GM13977 (cell line): ENCODE results near the gene KCNN4.

Experiments
- DNase-seq: peaks from one replicate; pipeline ENCODE4 v3.0.0; 2012; ENCODE audit warnings: low spot score
- in situ Hi-C: fragments of 300-500 bp; cut with MboI; formaldehyde crosslinking; loops from one replicate; pipeline ENCODE4 v1.12.0; 2022; ENCODE audit warnings: low sequenced_read_pairs, low pct_unique_long_range_greater_than_20kb, mixed read lengths, inconsistent platforms; ENCODE audit not compliant: unreplicated experiment
- TF ChIP-seq, protein P1 (sequence below): IDR thresholded peaks from 2 replicates; pipeline ENCODE4 v1.5.1; 2012; ENCODE audit warnings: mild to moderate bottlenecking, control low read depth; ENCODE audit not compliant: insufficient read depth; ENCODE audit errors: extremely low read depth, missing control alignments

KCNN4 gene

DNA sequence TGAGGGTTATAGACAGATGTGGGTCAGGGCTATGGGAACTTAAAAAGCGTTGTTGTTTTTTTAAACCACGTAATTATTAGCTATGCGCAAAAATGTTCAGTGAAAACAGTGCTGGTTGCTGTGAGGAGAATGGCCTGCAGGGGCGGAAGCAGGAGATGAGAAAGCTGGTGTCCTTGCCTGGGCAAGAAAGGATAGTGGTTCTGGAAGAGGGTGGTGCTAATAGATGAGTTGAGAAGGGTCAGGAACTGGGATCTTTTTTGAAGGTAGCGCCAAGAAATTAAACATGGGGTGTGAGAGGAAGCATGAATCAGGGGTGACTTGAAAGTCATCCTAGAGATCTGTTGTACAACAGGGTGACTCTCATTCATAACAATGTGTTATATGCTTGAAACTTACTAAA is 21.3 kb downstream of the KCNN4 start:
- in situ Hi-C loops = no loop called here
- TF ChIP-seq, protein P1, sequence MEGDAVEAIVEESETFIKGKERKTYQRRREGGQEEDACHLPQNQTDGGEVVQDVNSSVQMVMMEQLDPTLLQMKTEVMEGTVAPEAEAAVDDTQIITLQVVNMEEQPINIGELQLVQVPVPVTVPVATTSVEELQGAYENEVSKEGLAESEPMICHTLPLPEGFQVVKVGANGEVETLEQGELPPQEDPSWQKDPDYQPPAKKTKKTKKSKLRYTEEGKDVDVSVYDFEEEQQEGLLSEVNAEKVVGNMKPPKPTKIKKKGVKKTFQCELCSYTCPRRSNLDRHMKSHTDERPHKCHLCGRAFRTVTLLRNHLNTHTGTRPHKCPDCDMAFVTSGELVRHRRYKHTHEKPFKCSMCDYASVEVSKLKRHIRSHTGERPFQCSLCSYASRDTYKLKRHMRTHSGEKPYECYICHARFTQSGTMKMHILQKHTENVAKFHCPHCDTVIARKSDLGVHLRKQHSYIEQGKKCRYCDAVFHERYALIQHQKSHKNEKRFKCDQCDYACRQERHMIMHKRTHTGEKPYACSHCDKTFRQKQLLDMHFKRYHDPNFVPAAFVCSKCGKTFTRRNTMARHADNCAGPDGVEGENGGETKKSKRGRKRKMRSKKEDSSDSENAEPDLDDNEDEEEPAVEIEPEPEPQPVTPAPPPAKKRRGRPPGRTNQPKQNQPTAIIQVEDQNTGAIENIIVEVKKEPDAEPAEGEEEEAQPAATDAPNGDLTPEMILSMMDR = no peak

DNA sequence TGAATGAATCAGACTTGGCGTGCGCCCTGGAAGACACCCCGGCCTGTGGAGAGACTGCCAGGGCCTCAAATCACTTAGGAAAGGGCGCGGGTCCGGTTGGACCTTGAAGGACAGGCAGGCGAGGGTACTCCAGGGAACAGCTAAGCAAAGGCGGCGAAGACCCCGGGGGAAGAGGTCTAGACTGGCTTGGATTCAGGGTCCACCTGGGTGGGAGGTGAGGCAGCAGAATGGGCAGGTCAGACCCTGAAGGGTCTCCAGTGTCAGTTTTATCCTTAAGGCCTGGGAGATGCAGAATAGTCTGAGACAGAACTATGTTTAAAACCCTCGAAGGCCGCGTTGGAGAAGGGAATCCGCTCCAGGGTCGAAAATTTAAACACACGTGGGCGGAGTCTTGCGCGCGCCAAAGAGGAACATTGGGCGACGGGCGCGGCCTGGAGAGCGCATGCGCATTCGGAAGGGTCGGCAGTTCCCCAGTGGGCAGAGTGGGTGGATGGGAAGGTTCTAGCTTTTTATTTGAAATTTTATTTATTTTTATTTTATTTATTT is 25.4 kb downstream of the KCNN4 start:
- peak; percentile 77 for DNase-seq
- TF ChIP-seq, protein P1 = no peak
- in situ Hi-C loops = no loop called here

More for the DNA sequence above, 21.3 kb downstream of the KCNN4 start:
- no peak for DNase-seq

DNA sequence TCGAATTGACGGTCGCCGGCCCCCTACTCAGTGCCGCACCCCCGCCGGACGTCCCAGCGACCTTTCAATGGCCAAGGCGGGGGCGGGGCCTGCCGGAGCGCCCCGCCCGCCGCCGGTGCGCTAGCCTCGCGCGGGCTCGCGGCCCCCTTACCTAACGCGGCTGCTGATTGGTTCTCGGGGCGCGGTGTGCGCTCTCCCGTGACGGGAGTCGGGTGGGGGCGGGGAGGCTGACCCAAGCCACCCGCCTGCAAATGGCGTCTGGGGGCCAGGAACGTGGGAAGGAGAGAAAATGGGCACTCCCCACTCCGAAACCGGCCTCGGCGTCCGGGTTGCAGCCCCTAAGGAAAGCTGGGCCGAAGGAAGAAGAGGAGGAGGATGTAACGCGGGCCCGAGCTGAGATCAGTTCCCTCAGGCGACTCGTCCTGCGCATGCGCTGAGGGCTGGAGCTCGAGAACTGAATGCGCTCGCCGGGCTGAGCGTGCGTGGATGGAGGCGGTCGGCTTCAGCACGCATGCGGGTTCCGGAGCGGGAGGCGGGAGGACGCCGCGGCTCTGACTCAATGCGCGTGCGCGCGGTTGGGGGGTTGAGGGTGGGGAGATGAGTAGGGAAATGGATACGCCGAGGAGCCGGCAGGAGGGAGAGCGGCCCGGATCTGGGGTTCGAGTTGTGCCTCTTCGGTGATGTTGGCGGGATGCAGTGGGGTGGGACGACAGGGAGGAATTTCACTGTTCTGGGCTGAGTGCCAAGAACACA is 26.1 kb downstream of the KCNN4 start, which contains the start of gene SMG9:
Gene SMG9 (minus strand): TSS at position 460 of the 753 bp plus-strand sequence. CDS start 4,221 bp downstream, outside the sequence.
- in situ Hi-C loops = no loop called here
- peak; percentile 93 for DNase-seq
- TF ChIP-seq, protein P1 = no peak

DNA sequence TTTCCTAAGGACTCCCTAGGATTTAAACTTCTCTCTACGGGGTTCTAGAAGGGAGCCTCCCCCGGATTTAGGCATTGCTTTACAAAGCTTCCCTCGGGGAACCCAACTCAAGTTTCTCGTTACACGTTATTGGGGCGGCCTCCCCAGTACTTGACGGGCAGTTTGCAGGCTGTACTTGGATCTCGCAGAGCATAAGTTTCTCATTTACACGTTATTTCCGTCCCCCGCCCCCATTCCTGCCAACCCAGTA is 26.6 kb downstream of the KCNN4 start:
- no peak for DNase-seq
- in situ Hi-C loops = no loop called here
- TF ChIP-seq, protein P1 = no peak

DNA sequence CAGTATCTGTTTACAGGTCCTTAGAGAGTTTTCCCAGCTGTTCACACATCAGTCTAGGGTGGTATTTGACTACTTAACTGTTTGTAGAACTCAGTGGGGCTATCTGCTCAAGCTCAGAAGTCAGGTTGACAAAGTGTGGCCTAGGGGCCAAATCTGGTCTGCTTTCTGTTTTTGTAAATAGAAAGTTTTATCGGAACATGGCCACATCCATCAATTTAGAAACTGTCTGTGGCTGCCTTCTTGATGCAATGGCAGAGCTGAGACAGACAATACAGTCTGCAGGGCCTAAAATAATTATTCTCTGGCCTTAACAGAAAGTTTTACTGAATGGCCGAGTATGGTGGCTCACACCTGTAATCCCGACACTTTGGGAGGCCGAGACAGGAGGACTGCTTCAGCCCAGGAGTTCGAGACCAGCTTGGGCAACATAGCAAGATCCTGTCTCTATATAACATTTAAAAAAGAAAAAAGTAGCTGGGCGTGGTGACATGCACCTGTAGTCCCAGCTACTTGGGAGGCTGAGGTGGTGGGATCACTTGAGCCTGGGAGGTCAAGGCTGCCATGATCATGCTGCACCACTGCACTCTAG is 28.4 kb downstream of the KCNN4 start:
- TF ChIP-seq, protein P1 = no peak
- DNase-seq = no peak
- in situ Hi-C loops = no loop called here

DNA sequence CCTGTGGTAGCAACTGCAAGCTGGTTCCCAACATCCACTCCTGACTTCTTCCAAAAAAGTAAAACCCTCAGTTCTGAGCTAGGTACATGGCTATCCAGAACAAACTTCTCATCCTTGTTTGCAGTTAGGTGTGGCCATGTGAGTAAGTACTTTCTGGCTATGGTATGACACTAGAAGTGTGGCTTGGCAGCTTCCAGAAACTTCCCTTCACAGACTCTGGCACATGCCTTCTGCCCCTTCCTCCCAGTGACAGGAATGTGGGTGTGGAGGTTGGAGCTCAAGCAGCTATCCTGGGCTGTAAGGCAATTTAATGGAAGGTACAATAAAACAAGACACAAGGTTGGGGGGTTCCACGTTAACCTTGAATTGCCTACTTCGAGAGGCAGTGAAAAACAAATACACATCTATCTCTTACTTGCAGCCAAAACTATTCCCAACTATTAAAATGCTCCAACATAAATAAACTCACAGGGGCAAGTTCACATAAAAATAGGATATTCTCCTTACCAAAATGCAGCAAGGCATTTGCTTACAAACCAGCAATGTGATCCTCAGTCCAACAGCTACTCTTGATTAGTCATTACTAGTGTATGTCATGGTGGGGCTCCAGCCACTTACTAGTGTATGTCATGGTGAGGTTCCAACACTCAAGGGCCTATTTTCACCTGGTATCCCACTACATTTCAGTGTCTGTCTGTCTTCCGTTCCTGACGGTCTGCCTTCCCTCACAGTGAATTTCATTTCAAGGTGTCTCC is 29.1 kb downstream of the KCNN4 start:
- TF ChIP-seq, protein P1 = no peak
- in situ Hi-C loops = no loop called here
- DNase-seq = no peak
